GM12878 (cell line): ENCODE measurements around the gene PRSS1. TPM values are rescaled to one million over a fixed set of nuclear protein-coding genes. Genes with fewer than 3 reads are reported as not detected.
"Not testable (repeated sequence)": the region's sequence is repeated elsewhere in the genome, so short reads cannot be mapped to it uniquely, and the experiment has no call there.

ENCODE experiments used
- ATAC-seq: fragments of 200-7000 bp; cut with Tn5 transposase; 3 replicates; pipeline ENCODE4 v1.9.1; 2020; ENCODE audit warnings: mild to moderate bottlenecking, moderate library complexity
- BruUV-seq: library from RNA; stranded (reverse); fragments of 400-500 nt; replicated peaks from 2 replicates; lab custom pipeline; 2021; lab: Mats Ljungman, UMichigan
- CTCF ChIA-PET: fragments of 300-600 bp; sonication (Branson Sonifier 250); formaldehyde crosslinking; extraction: SDS; loops from one replicate; lab custom pipeline; 2021; ENCODE audit warnings: inconsistent platforms; lab: Yijun Ruan, JAX
- POLR2A ChIA-PET: fragments of 350-600 bp; formaldehyde crosslinking; extraction: SDS; loops from one replicate; lab custom pipeline; 2021; ENCODE audit warnings: inconsistent platforms; lab: Charles Lee
- RAD21 ChIA-PET: fragments of 300-600 bp; sonication (Branson Sonifier 250); formaldehyde crosslinking; loops from one replicate; lab custom pipeline; 2023; ENCODE audit warnings: antibody characterized with exemption; ENCODE audit not compliant: unreplicated experiment; lab: Charles Lee
- SMC1A ChIA-PET: fragments of 300-600 bp; sonication (Branson Sonifier 250); formaldehyde crosslinking; loops from one replicate; lab custom pipeline; 2023; ENCODE audit not compliant: unreplicated experiment, uncharacterized antibody; lab: Charles Lee
- DNase-seq: peaks from one replicate; pipeline ENCODE4 v3.0.0-alpha.2; 2011; ENCODE audit warnings: low read depth, low spot score
- FAIRE-seq: peaks from 3 replicates; lab custom pipeline; 2011; peaks lifted over from hg19 to GRCh38; lab: Jason Lieb, UNC
- H2AFZ ChIP-seq: 2 replicates; pipeline ENCODE4 v1.6.0; 2011; ENCODE audit warnings: low read depth, low read length, control low read depth; ENCODE audit not compliant: control insufficient read depth
- H3K27ac ChIP-seq: 2 replicates; pipeline ENCODE4 v1.5.1; 2011; ENCODE audit warnings: control low read depth; ENCODE audit not compliant: control insufficient read depth, insufficient read depth
- H3K27me3 ChIP-seq, 2 experiments: replicated peaks in 1 of 2; 2 replicates each; pipeline versions ENCODE4 v1.6.0 to v1.6.1; 2011; ENCODE audit warnings: low read length in 1 of 2; ENCODE audit not compliant: control insufficient read depth in 2 of 2, insufficient read depth in 2 of 2
- H3K36me3 ChIP-seq, 2 experiments: 2 replicates each; pipeline ENCODE4 v1.5.1; 2011; ENCODE audit warnings: low read length in 1 of 2; ENCODE audit not compliant: control insufficient read depth in 2 of 2, insufficient read depth in 2 of 2
- H3K4me1 ChIP-seq: 2 replicates; pipeline ENCODE4 v1.6.1; 2011; ENCODE audit warnings: mild to moderate bottlenecking, low read length, moderate library complexity, mixed read lengths; ENCODE audit not compliant: control insufficient read depth, insufficient read depth
- H3K4me2 ChIP-seq: 2 replicates; pipeline ENCODE4 v1.6.0; 2011; ENCODE audit warnings: control low read depth; ENCODE audit not compliant: control insufficient read depth, insufficient read depth
- H3K4me3 ChIP-seq: fragments of 200-600 bp; sonication (generic); 2 replicates; pipeline ENCODE4 v1.5.1; 2016
- H3K79me2 ChIP-seq: 2 replicates; pipeline ENCODE4 v1.6.0; 2011; ENCODE audit warnings: low read length; ENCODE audit not compliant: control insufficient read depth, insufficient read depth
- H3K9ac ChIP-seq: 2 replicates; pipeline ENCODE4 v1.8.0; 2011; ENCODE audit warnings: low read length, control low read depth, mixed read lengths; ENCODE audit not compliant: control insufficient read depth, insufficient read depth
- H3K9me3 ChIP-seq: replicated peaks from 3 replicates; pipeline ENCODE4 v1.5.1; 2011; ENCODE audit warnings: mild to moderate bottlenecking, low read length; ENCODE audit not compliant: control insufficient read depth, insufficient read depth
- H4K20me1 ChIP-seq: 2 replicates; pipeline ENCODE4 v1.6.0; 2011; ENCODE audit not compliant: control insufficient read depth, insufficient read depth
- CBFB ChIP-seq: IDR thresholded peaks from 2 replicates; pipeline ENCODE4 v1.6.1; 2016; ENCODE audit warnings: antibody characterized with exemption, low read depth
- IRF5 ChIP-seq: fragments of 450-650 bp; IDR thresholded peaks from 2 replicates; pipeline ENCODE4 v1.6.1; 2017; ENCODE audit warnings: borderline replicate concordance
- MYB ChIP-seq: fragments of 150-350 bp; IDR thresholded peaks from 2 replicates; pipeline ENCODE4 v1.6.1; 2014; ENCODE audit warnings: mild to moderate bottlenecking, low read depth, low read length, borderline replicate concordance
- ZNF274 ChIP-seq: IDR thresholded peaks from one replicate; pipeline ENCODE4 v1.8.0; 2011; ENCODE audit not compliant: insufficient read length, insufficient read depth
- WGBS: methylation state at CpG from one replicate; pipeline ENCODE4 v1.1.6; 2016; ENCODE audit warnings: low lambda C conversion rate; ENCODE audit not compliant: insufficient replicate concordance, insufficient coverage; ENCODE audit errors: missing lambda C conversion rate; 5-methylcytosine and 5-hydroxymethylcytosine counted together
- in situ Hi-C: fragments of 300-500 bp; cut with MboI; formaldehyde crosslinking; loops from 9 replicates; pipeline ENCODE4 v1.14.3; 2018; ENCODE audit warnings: mixed read lengths
- intact Hi-C: fragments of 100-400 bp; cut with micrococcal nuclease; formaldehyde crosslinking; loops from one replicate; pipeline ENCODE4 v1.14.2; 2022; ENCODE audit not compliant: unreplicated experiment
- polyA plus RNA-seq, 11 experiments: library from polyadenylated mRNA; depleted of rRNA in 4 of 11; unstranded in 6 of 11; stranded (reverse) in 5 of 11; fragments of >200 nt; fragmentation: Nextera tagmentation in 4 of 11; fragmentation: Illumina TruSeq in 1 of 11; extraction: Ambion mirVana in 4 of 11; extraction: Trizol in 1 of 11; gene quantifications; 1 replicate in 1 of 11; 2 replicates in 10 of 11; pipeline versions ENCODE4 v1.2.1 to v1.2.3, GENCODE V29; 2011 to 2016; ENCODE audit warnings: inconsistent platforms in 2 of 11, missing spikeins in 2 of 11, low read depth in 1 of 11
- total RNA-seq, 4 experiments: library from RNA; depleted of rRNA in 3 of 4; stranded (reverse); fragments of >200 nt in 3 of 4; fragmentation: Illumina TruSeq in 1 of 4; extraction: Trizol in 1 of 4; gene quantifications; 2 replicates each; pipeline versions ENCODE4 v1.2.1 to v1.2.3, GENCODE V29; 2013 to 2021

PRSS1 gene
- total and polyA plus RNA-seq, 10 of the 15 experiments (the other 5 are each of a cell fraction or from before 2014, with no cell fraction given): 11.9 TPM; not detected in 9

- TF ChIP-seq IRF5 (no peak), CBFB (no peak), MYB (no peak), ZNF274 (no peak)
These were observed 5.7 kb downstream of the PRSS1 start (continued) for GRCh38 chr7:142754681-142755575.

- H3K9ac ChIP-seq, intact Hi-C loops, in situ Hi-C loops, H3K4me3 ChIP-seq, FAIRE-seq, RAD21 ChIA-PET, POLR2A ChIA-PET, CTCF ChIA-PET, H2AFZ ChIP-seq, ATAC-seq, H3K4me2 ChIP-seq, DNase-seq, H3K27me3 ChIP-seq, BruUV-seq, H4K20me1 ChIP-seq, H3K4me1 ChIP-seq, H3K79me2 ChIP-seq, H3K27ac ChIP-seq, H3K36me3 ChIP-seq, H3K9me3 ChIP-seq: not testable (repeated sequence)
- SMC1A ChIA-PET: interaction anchor here (1.0 to 1.5 kb wide), 3 partner anchors 10 to 34 kb away, joined by 3 to 6 read pairs (median 3); partner anchors contain the start of gene PRSS2
- WGBS: 13% methylated on average over 1 of the region's 3 CpGs
These were observed 9.0 kb downstream of the PRSS1 start for GRCh38 chr7:142758312-142758711.
